Hindlimb muscle (tissue), 1 donor: ENCODE results near the gene PRKG1. TPM values are rescaled to one million over a fixed set of nuclear protein-coding genes. Genes with fewer than 3 reads are reported as not detected.
"Not testable (repeated sequence)": the region's sequence is repeated elsewhere in the genome, so short reads cannot be mapped to it uniquely, and the experiment has no call there.

Experiments
- DNase-seq: peaks from one replicate; pipeline ENCODE4 v3.0.0-alpha.2; 2013
- polyA plus RNA-seq: library from polyadenylated mRNA; unstranded; fragments of 120-200 nt; gene quantifications from one replicate; pipeline ENCODE4 v1.2.1, GENCODE V29; 2013; ENCODE audit not compliant: insufficient read length

PRKG1 gene
- polyA plus RNA-seq, 1 donor = 35.5 TPM

GRCh38 chr10:52030975-52031374, 956.7 kb downstream of the PRKG1 start:
- DNase-seq = no peak

- DNase-seq = no peak
Observed at GRCh38 chr10:52031771-52032170, 957.5 kb downstream of the PRKG1 start.

- no peak for DNase-seq
Observed at GRCh38 chr10:52032681-52033629, 958.7 kb downstream of the PRKG1 start.

- not testable (repeated sequence) for DNase-seq
Observed at GRCh38 chr10:52039002-52039793, 964.9 kb downstream of the PRKG1 start.

- no peak for DNase-seq
Observed at GRCh38 chr10:52040486-52040885, 966.2 kb downstream of the PRKG1 start.

GRCh38 chr10:52043811-52044210, 969.5 kb downstream of the PRKG1 start:
- no peak for DNase-seq

GRCh38 chr10:52048051-52048450, 973.8 kb downstream of the PRKG1 start:
- DNase-seq = no peak

- no peak for DNase-seq
Observed at GRCh38 chr10:52050429-52051047, 976.3 kb downstream of the PRKG1 start.

- DNase-seq = peak; percentile 42
Observed at GRCh38 chr10:52053497-52053896, 979.2 kb downstream of the PRKG1 start.

- no peak for DNase-seq
Observed at GRCh38 chr10:52056291-52056690, 982.0 kb downstream of the PRKG1 start.

- no peak for DNase-seq
Observed at GRCh38 chr10:52059089-52059488, 984.8 kb downstream of the PRKG1 start.

GRCh38 chr10:52063159-52063558, 988.9 kb downstream of the PRKG1 start:
- DNase-seq = no peak

- no peak for DNase-seq
Observed at GRCh38 chr10:52064084-52064845, 990.0 kb downstream of the PRKG1 start.

- no peak for DNase-seq
Observed at GRCh38 chr10:52066383-52066782, 992.1 kb downstream of the PRKG1 start.

- DNase-seq = no peak
Observed at GRCh38 chr10:52068485-52068884, 994.2 kb downstream of the PRKG1 start.

- no peak for DNase-seq
Observed at GRCh38 chr10:52071814-52072213, 997.5 kb downstream of the PRKG1 start.

- no peak for DNase-seq
Observed at GRCh38 chr10:52074505-52075026, 1000.3 kb downstream of the PRKG1 start.

GRCh38 chr10:52077814-52078213, 1003.5 kb downstream of the PRKG1 start:
- no peak for DNase-seq

- DNase-seq = no peak
Observed at GRCh38 chr10:52078397-52078937, 1004.2 kb downstream of the PRKG1 start.

GRCh38 chr10:52082307-52082706, 1008.0 kb downstream of the PRKG1 start:
- DNase-seq = no peak

- no peak for DNase-seq
Observed at GRCh38 chr10:52083422-52083821, 1009.1 kb downstream of the PRKG1 start.

GRCh38 chr10:52092390-52092789, 1018.1 kb downstream of the PRKG1 start:
- DNase-seq = no peak
